ENCODE data around the gene FAM219A.

FAM219A gene

GRCh38 chr9:34398875-34399274 lies 59.5 kb downstream of the FAM219A start:
- DNase-seq: no peak

GRCh38 chr9:34396276-34397214 lies 61.8 kb downstream of the FAM219A start:
- DNase-seq: no peak

GRCh38 chr9:34392511-34392910 lies 65.9 kb downstream of the FAM219A start:
- no peak for DNase-seq

GRCh38 chr9:34387239-34387638 lies 71.1 kb downstream of the FAM219A start:
- no peak for DNase-seq

- no peak for DNase-seq
These were observed 71.7 kb downstream of the FAM219A start for GRCh38 chr9:34386656-34387055.

GRCh38 chr9:34385561-34386230 lies 72.7 kb downstream of the FAM219A start:
- no peak for DNase-seq

GRCh38 chr9:34384368-34385165 lies 73.8 kb downstream of the FAM219A start:
- DNase-seq: no peak

- DNase-seq: no peak
These were observed 74.5 kb downstream of the FAM219A start for GRCh38 chr9:34383904-34384303.

GRCh38 chr9:34382879-34383278 lies 75.5 kb downstream of the FAM219A start:
- DNase-seq: no peak

GRCh38 chr9:34382054-34382453 lies 76.3 kb downstream of the FAM219A start:
- DNase-seq: no peak

- peak; percentile 39 for DNase-seq
These were observed 77.0 kb downstream of the FAM219A start for GRCh38 chr9:34381323-34381722.

- peak; percentile 88 for DNase-seq
These were observed 77.7 kb downstream of the FAM219A start for GRCh38 chr9:34380511-34381315.

GRCh38 chr9:34380034-34380510 lies 78.3 kb downstream of the FAM219A start:
- peak; percentile 25 for DNase-seq

- DNase-seq: peak; percentile 89
These were observed 78.9 kb downstream of the FAM219A start for GRCh38 chr9:34379334-34380033.

- DNase-seq: no peak
These were observed 79.9 kb downstream of the FAM219A start for GRCh38 chr9:34378376-34379060.

GRCh38 chr9:34377404-34377746 lies 81.0 kb downstream of the FAM219A start:
- DNase-seq: no peak

- peak; percentile 99 for DNase-seq
These were observed 81.6 kb downstream of the FAM219A start, which contains the start of gene MYORG for GRCh38 chr9:34376596-34377403. Gene MYORG, minus strand, starts transcription at chr9:34376898. Its CDS starts 3,955 bp downstream, at chr9:34372943.

GRCh38 chr9:34375901-34376595 lies 82.3 kb downstream of the FAM219A start:
- peak; percentile 38 for DNase-seq

GRCh38 chr9:34374905-34375552 lies 83.3 kb downstream of the FAM219A start:
- no peak for DNase-seq
